SW 1271 (cell line): Measurements from ENCODE around the gene AP2S1.
A peak's percentile ranks its signal among the peaks of the same experiment; 100 is the strongest.
"Not testable (repeated sequence)": the region's sequence is repeated elsewhere in the genome, so short reads cannot be mapped to it uniquely, and the experiment has no call there.

Experiments
- DNase-seq, 2 experiments: peaks; one replicate each; lab custom pipeline; 2025; lab: John Stamatoyannopoulos, UW

Gene AP2S1

GRCh38 chr19:46841458-46842083, 9.1 kb downstream of the AP2S1 start:
- no peak for DNase-seq

- DNase-seq: peak in 1 of 2 experiments; percentile 20
These were observed 10.1 kb downstream of the AP2S1 start for GRCh38 chr19:46840498-46840942.

GRCh38 chr19:46839752-46840497, 10.7 kb downstream of the AP2S1 start:
- no peak for DNase-seq

- no peak for DNase-seq
These were observed 12.5 kb downstream of the AP2S1 start for GRCh38 chr19:46838160-46838559.

GRCh38 chr19:46834984-46835383, 15.7 kb downstream of the AP2S1 start:
- no peak for DNase-seq

GRCh38 chr19:46834121-46834520, 16.5 kb downstream of the AP2S1 start:
- DNase-seq: no peak

GRCh38 chr19:46830864-46831263, 19.8 kb downstream of the AP2S1 start:
- no peak for DNase-seq

GRCh38 chr19:46828484-46828883, 22.2 kb downstream of the AP2S1 start:
- no peak for DNase-seq

GRCh38 chr19:46825731-46826055, 25.0 kb downstream of the AP2S1 start:
- DNase-seq: no peak

GRCh38 chr19:46824890-46825730, 25.5 kb downstream of the AP2S1 start:
- no peak for DNase-seq

- DNase-seq: no peak
These were observed 27.6 kb downstream of the AP2S1 start for GRCh38 chr19:46823049-46823448.

GRCh38 chr19:46822410-46822787, 28.2 kb downstream of the AP2S1 start:
- not testable (repeated sequence) for DNase-seq

GRCh38 chr19:46821512-46822409, 28.9 kb downstream of the AP2S1 start:
- DNase-seq: no peak

- DNase-seq: no peak
These were observed 31.8 kb downstream of the AP2S1 start for GRCh38 chr19:46818812-46819211.

- DNase-seq: no peak
These were observed 34.6 kb downstream of the AP2S1 start for GRCh38 chr19:46815833-46816627.

- DNase-seq: no peak
These were observed 36.7 kb downstream of the AP2S1 start for GRCh38 chr19:46813839-46814358.

- no peak for DNase-seq
These were observed 37.4 kb downstream of the AP2S1 start for GRCh38 chr19:46812977-46813838.

- DNase-seq: no peak
These were observed 40.9 kb downstream of the AP2S1 start for GRCh38 chr19:46809534-46810272.

GRCh38 chr19:46806656-46807055, 44.0 kb downstream of the AP2S1 start:
- no peak for DNase-seq
